GM23248 (cell line): Measurements from ENCODE around the gene DNAJC30. TPM values are rescaled to one million over a fixed set of nuclear protein-coding genes. Genes with fewer than 3 reads are reported as not detected.

Source experiments
- DNase-seq: peaks from one replicate; pipeline ENCODE4 v3.0.0-alpha.2; 2015
- H2AFZ ChIP-seq: fragments of 200-600 bp; sonication (generic); 2 replicates; pipeline ENCODE4 v1.6.1; 2016; ENCODE audit warnings: antibody characterized with exemption
- H3F3A ChIP-seq: fragments of 200-600 bp; sonication (generic); 2 replicates; pipeline ENCODE4 v1.6.1; 2016; ENCODE audit warnings: mild to moderate bottlenecking, antibody characterized with exemption, mixed run types; ENCODE audit not compliant: insufficient read depth
- H3K27ac ChIP-seq: fragments of 200-600 bp; sonication (generic); 2 replicates; pipeline ENCODE4 v1.5.1; 2016; ENCODE audit warnings: mild to moderate bottlenecking
- H3K27me3 ChIP-seq: fragments of 200-600 bp; sonication (generic); replicated peaks from 2 replicates; pipeline ENCODE4 v1.6.1; 2016; ENCODE audit warnings: mild to moderate bottlenecking; ENCODE audit not compliant: insufficient read depth
- H3K36me3 ChIP-seq: fragments of 200-600 bp; sonication (generic); 2 replicates; pipeline ENCODE4 v1.6.1; 2016; ENCODE audit warnings: low read depth, mild to moderate bottlenecking
- H3K4me1 ChIP-seq: fragments of 200-600 bp; sonication (generic); 2 replicates; pipeline ENCODE4 v1.6.1; 2016; ENCODE audit warnings: mild to moderate bottlenecking; ENCODE audit not compliant: insufficient read depth
- H3K4me2 ChIP-seq: fragments of 200-600 bp; sonication (generic); one replicate; pipeline ENCODE4 v1.6.1; 2016; ENCODE audit warnings: mild to moderate bottlenecking; ENCODE audit not compliant: unreplicated experiment
- H3K4me3 ChIP-seq: fragments of 200-600 bp; sonication (generic); 2 replicates; pipeline ENCODE4 v1.5.1; 2016; ENCODE audit warnings: mild to moderate bottlenecking
- H3K79me2 ChIP-seq: fragments of 200-600 bp; sonication (generic); 2 replicates; pipeline ENCODE4 v1.6.1; 2016; ENCODE audit warnings: mild to moderate bottlenecking; ENCODE audit not compliant: insufficient read depth
- H3K9ac ChIP-seq: fragments of 200-600 bp; sonication (generic); 2 replicates; pipeline ENCODE4 v1.6.1; 2016; ENCODE audit warnings: mild to moderate bottlenecking
- H3K9me2 ChIP-seq: fragments of 200-600 bp; sonication (generic); 2 replicates; pipeline ENCODE4 v1.6.1; 2016; ENCODE audit warnings: mixed run types, mild to moderate bottlenecking, moderate library complexity; ENCODE audit not compliant: insufficient read depth
- H3K9me3 ChIP-seq: fragments of 200-600 bp; sonication (generic); one replicate; pipeline ENCODE4 v1.6.1; 2017; ENCODE audit warnings: low read depth
- H4K20me1 ChIP-seq: fragments of 200-600 bp; sonication (generic); 2 replicates; pipeline ENCODE4 v1.6.0; 2016; ENCODE audit not compliant: insufficient read depth
- EZH2 ChIP-seq: fragments of 200-600 bp; sonication (generic); IDR thresholded peaks from 2 replicates; pipeline ENCODE4 v1.6.1; 2018; ENCODE audit warnings: antibody characterized with exemption, mild to moderate bottlenecking; ENCODE audit not compliant: insufficient read depth, poor library complexity, severe bottlenecking
- EZH2phosphoT487 ChIP-seq: fragments of 200-600 bp; sonication (generic); IDR thresholded peaks from 2 replicates; pipeline ENCODE4 v1.6.1; 2018; ENCODE audit warnings: antibody characterized with exemption, moderate library complexity, mild to moderate bottlenecking, low read depth; ENCODE audit not compliant: insufficient read depth
- WGBS, 2 experiments: methylation state at CpG; one replicate each; pipeline ENCODE4 v1.1.6; 2015 to 2017; ENCODE audit warnings: low lambda C conversion rate in 2 of 2, low coverage in 1 of 2; ENCODE audit errors: missing lambda C conversion rate in 2 of 2; 5-methylcytosine and 5-hydroxymethylcytosine counted together
- in situ Hi-C: fragments of 300-500 bp; cut with MboI; formaldehyde crosslinking; loops from 2 replicates; pipeline ENCODE4 v1.15.0; 2020
- polyA plus RNA-seq: library from polyadenylated mRNA; unstranded; fragments of >200 nt; fragmentation: Nextera tagmentation; extraction: Ambion mirVana; gene quantifications from 2 replicates; pipeline ENCODE4 v1.2.1, GENCODE V29; 2016
- total RNA-seq: library from RNA; depleted of rRNA; stranded (reverse); fragments of >200 nt; shearing (Covaris generic); gene quantifications from 2 replicates; pipeline ENCODE4 v1.2.3, GENCODE V29; 2014

The DNAJC30 gene
- total and polyA plus RNA-seq, 2 experiments from 2014 or later, result 5.2 to 12.7 TPM

GRCh38 chr7:73685311-73685710 is 2.1 kb upstream of the DNAJC30 start:
- WGBS, 2 experiments, result 95 to 96% methylated on average over 18 of the region's 18 CpGs
- Histone ChIP-seq H3F3A (no peaks in the 10 kb centered on the region), H3K4me2 (no peak overlapping the region), H3K27me3 (no peaks in the 10 kb centered on the region), H2AFZ (no peak overlapping the region), H3K79me2 (peaks cover 70% of the 10 kb centered on the region), H3K4me3 (no peak overlapping the region), H3K36me3 (peaks cover 8% of the 10 kb centered on the region; the same call in 1 of the 2 replicates), H3K9me2 (no peaks in the 10 kb centered on the region), H4K20me1 (no peaks in the 10 kb centered on the region), H3K4me1 (peaks cover 12% of the 10 kb centered on the region), H3K27ac (no peak overlapping the region), H3K9ac (no peak overlapping the region), H3K9me3 (no peaks in the 10 kb centered on the region)
- TF ChIP-seq EZH2phosphoT487 (no peak), EZH2 (no peak)
- DNase-seq, result no peak
- in situ Hi-C loops, result no loop called here

GRCh38 chr7:73683788-73684693 is 788 bp upstream of the DNAJC30 start:
- no peaks in the 10 kb centered on the region for H3K9me2 ChIP-seq
- H3K27ac ChIP-seq, result peak overlapping the region; percentile 71
- H3K4me2 ChIP-seq, result peak overlapping the region; percentile 99
- H3K79me2 ChIP-seq, result peaks cover 83% of the 10 kb centered on the region
- no peaks in the 10 kb centered on the region for H3K9me3 ChIP-seq
- no peaks in the 10 kb centered on the region; the same call in 1 of the 2 replicates for H4K20me1 ChIP-seq
- H3K9ac ChIP-seq, result peak overlapping the region; percentile 92
- no peaks in the 10 kb centered on the region for H3F3A ChIP-seq
- TF ChIP-seq EZH2phosphoT487 (no peak), EZH2 (no peak)
- no peaks in the 10 kb centered on the region for H3K27me3 ChIP-seq
- 12% methylated on average over 51 to 58 of the region's 58 CpGs for whole genome bisulfite sequencing, 2 experiments
- DNase-seq, result peak; percentile 51
- in situ Hi-C loops, result no loop called here
- H2AFZ ChIP-seq, result peak overlapping the region; percentile 99
- peak overlapping the region; percentile 100 for H3K4me3 ChIP-seq
- peaks cover 8% of the 10 kb centered on the region; the same call in 1 of the 2 replicates for H3K36me3 ChIP-seq
- peaks cover 12% of the 10 kb centered on the region for H3K4me1 ChIP-seq

- peak overlapping the region; percentile 78 for H2AFZ ChIP-seq
- no peaks in the 10 kb centered on the region for H3F3A ChIP-seq
- peak overlapping the region; percentile 100 for H3K4me3 ChIP-seq
- no peaks in the 10 kb centered on the region for H3K9me2 ChIP-seq
- peaks cover 86% of the 10 kb centered on the region for H3K79me2 ChIP-seq
- H3K9me3 ChIP-seq, result no peaks in the 10 kb centered on the region
- H3K27ac ChIP-seq, result peak overlapping the region; percentile 86
- peak overlapping the region; percentile 95 for H3K4me2 ChIP-seq
- H3K27me3 ChIP-seq, result no peaks in the 10 kb centered on the region
- no peaks in the 10 kb centered on the region; the same call in 1 of the 2 replicates for H4K20me1 ChIP-seq
- in situ Hi-C loops, result no loop called here
- 1% methylated on average over 33 of the region's 33 CpGs for WGBS, 2 experiments
- TF ChIP-seq EZH2phosphoT487 (no peak), EZH2 (no peak)
- peaks cover 12% of the 10 kb centered on the region for H3K4me1 ChIP-seq
- peak overlapping the region; percentile 92 for H3K9ac ChIP-seq
- H3K36me3 ChIP-seq, result no peaks in the 10 kb centered on the region; the same call in 1 of the 2 replicates
- no peak for DNase-seq
These were observed 553 bp downstream of the DNAJC30 start for GRCh38 chr7:73682745-73683055.

GRCh38 chr7:73681031-73681430 is 2.2 kb downstream of the DNAJC30 start:
- no peaks in the 10 kb centered on the region for H3K9me2 ChIP-seq
- peak; percentile 86 for DNase-seq
- no peaks in the 10 kb centered on the region for H3K9me3 ChIP-seq
- H4K20me1 ChIP-seq, result no peaks in the 10 kb centered on the region; the same call in 1 of the 2 replicates
- H3F3A ChIP-seq, result no peaks in the 10 kb centered on the region
- H3K27ac ChIP-seq, result peak overlapping the region; percentile 9; the same call in 1 of the 2 replicates
- H3K4me1 ChIP-seq, result peaks cover 12% of the 10 kb centered on the region
- H3K27me3 ChIP-seq, result no peaks in the 10 kb centered on the region
- in situ Hi-C loops, result no loop called here
- peak overlapping the region; percentile 95 for H3K4me2 ChIP-seq
- peak overlapping the region; percentile 92 for H3K9ac ChIP-seq
- H2AFZ ChIP-seq, result no peak overlapping the region
- no peaks in the 10 kb centered on the region; the same call in 1 of the 2 replicates for H3K36me3 ChIP-seq
- peak overlapping the region; percentile 100 for H3K4me3 ChIP-seq
- WGBS, 2 experiments, result 65 to 67% methylated on average over 8 of the region's 8 CpGs
- peaks cover 70% of the 10 kb centered on the region for H3K79me2 ChIP-seq
- no peak for TF ChIP-seq EZH2
- TF ChIP-seq EZH2phosphoT487, result no peak
